HG03469 (cell line): ENCODE data around the gene ARFGAP1.

Experiments used
- ATAC-seq: cut with Tn5 transposase; IDR thresholded peaks from one replicate; pipeline ENCODE4 v1.9.1; 2021; ENCODE audit warnings: mild to moderate bottlenecking, moderate library complexity, moderate number of reproducible peaks; ENCODE audit not compliant: unreplicated experiment

ARFGAP1 gene

DNA sequence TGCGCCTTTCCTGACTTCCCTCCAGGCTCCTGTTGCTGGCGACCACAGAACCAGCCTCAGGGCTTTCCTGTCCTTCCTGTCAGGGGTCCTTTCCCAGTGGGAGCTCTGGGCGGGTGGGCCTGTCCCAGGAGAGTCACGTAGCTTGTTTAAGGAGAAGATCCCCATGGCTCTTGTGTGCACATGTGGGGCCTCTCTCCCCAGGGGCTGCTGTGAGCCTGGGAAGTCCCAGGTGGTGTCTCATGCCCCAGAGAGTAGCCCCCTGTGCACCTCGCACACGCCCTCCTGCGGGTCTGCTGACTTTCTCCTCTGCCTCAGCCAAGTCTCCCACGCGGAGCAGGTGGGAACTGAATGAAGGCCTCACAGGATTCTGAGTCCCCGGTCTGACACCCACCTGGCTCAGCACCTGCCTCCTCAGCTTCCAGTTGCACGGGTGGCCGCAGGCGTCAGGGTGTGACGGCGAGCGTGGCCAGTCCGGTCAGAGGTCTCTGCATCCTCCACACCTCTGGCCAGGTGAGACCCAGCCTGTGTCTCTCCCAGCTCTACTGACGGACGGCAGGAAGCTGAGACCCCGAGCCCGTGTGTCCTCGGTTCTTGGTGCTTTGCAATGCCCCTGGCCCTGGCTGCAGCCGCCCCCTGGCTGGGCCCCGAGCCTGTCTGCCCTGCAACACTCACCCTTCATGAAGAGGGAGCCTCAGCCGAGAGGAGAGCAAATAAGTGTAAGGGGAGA is 12.7 kb upstream of the ARFGAP1 start:
- no peak for ATAC-seq

DNA sequence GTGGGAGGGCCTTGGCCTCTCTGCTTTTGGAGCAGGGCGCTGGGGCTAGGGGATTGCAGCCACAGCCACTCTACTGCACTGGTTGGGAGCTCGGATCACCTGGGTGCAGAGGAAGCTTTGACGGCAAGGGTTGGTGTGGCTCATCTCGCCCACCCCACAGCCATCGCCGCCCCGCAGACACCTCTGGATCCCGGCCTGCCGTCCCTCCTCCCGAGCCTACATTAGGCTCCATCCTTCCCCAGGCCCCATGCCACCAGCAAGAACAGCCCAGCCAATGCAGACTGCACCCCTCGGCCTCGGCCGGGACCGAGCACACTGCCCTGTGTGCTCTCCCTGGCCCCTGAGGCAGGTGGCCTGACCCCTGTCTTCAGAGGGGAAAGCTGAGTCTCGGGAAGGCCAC is 12.1 kb upstream of the ARFGAP1 start:
- ATAC-seq: no peak

DNA sequence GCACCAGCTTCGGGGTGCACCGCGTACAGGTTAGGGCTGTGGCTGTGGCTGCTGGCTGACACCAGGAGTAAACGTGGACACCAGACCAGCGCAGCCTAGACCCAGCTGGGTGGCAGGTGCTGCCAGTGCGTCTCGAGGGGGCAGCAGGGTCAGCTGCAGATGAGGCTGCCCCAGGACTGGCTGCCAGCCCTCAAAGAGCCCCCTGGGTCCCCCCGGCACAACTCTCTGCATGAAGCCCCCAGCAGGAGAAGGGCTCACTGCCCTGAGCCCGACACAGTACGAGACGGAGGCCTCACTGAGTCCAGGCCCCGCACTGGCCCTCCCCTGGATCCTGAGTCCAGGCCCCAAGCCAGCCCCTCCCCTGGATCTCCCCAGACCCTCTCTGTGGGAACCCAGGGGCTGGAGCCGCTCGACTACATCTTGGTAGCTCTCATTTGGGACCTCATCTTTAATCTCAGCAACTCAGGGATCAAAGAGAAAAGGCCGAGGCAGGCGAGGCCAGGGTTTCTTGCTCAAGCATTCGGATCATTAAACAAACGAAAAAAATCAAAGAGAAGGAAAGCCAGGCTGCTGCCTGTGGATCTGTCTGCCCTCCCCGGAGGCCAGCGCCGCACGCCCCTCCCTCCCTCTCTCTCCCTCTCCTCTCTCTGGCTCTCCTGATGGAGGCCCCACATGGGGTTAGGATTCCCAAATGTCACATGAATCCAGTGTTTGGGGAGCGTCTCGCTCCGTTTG is 11.4 kb upstream of the ARFGAP1 start:
- ATAC-seq: no peak

GRCh38 chr20:63261795-63262528 is 10.7 kb upstream of the ARFGAP1 start:
- no peak for ATAC-seq

GRCh38 chr20:63262836-63263235 is 9.8 kb upstream of the ARFGAP1 start:
- ATAC-seq: no peak

DNA sequence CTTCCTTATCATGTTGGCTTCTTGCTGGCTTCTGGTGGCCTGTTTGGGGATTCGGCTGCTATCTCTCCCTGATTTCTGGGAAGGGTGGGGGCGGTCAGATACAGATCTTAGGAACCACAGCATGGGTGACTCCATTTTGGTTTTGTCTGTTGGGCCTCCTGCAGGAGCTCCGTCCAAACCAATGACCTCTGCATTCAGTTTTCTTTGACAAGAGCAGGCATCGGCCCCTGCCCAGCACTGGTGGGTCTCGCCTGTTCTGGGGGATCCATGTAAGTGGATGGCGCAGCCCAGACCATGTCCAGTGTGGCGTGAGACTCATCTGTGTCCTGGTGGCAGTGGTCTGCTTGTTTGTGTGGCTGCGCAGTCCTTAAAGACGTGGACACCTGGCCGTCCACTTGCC is 8.6 kb upstream of the ARFGAP1 start:
- no peak for ATAC-seq

- no peak for ATAC-seq
Observed at GRCh38 chr20:63264519-63264918, 8.1 kb upstream of the ARFGAP1 start.

DNA sequence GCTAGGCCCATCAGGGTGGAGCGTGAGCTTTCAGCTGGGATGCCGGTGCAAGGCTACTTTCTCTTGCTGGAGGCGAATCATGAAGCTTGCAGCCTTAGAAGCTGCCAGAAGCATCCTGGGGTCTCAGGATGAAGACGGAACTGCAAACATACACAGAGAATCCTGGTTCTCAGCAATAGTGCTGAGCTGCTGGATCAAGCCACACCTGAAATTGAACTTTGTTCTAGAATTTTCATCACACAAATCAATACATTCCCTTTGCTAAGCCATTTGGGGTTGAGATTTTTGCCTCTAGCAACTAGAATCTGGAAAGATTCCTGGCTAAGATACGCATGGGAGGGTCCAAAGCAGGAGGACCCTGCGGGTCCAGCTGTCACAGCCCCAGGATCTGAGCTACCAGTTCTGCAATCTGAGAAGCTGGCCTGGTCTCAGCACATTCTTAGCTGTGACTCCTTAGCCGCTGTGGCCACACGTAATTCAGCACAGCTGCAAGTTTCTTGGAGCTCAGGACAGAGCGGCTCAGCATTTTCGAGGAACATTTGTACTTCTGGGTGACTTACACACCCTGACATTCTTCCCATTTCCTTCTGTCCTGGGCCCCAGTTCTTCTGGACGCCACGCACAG is 6.6 kb upstream of the ARFGAP1 start:
- no peak for ATAC-seq

DNA sequence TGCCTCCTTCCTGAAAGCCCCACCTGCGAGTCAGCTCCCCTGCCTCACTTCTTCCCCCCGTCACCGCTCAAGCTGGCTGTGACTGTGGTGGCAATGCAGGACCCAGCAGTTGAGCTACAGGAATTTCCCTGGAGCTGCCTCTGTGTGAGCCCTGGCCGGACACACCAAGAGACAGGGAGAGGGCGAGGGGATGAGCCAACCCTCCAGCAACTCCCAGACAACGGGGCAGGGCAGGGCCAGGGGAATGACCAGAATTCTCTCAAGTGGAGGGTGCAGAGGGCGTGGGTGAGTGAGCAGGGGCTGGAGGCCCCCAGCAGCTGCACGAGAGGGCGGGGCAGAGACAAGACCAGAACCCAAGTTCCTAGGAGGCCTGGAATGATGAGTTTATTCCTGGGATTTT is 4.9 kb upstream of the ARFGAP1 start:
- no peak for ATAC-seq

DNA sequence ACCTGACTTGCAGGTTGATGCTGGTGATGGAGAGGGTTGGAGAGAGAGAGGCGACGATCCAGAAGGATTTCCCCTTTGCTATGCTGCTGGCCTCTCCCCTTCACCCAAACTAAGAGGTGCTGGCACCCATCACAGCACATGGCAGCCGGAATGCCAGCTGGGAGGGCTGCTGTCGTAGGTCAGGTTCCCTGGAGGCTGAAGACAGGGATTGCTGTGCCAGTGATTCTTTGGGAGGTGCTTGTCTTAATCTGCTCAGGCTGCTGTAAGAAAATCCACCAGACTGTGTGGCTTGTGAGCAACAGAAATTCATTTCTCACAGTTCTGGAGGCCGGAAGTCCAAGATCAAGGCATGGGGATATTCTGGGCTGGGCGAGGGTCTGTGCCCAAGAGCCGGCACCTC is 4.4 kb upstream of the ARFGAP1 start:
- ATAC-seq: no peak

GRCh38 chr20:63268671-63269439 is 3.8 kb upstream of the ARFGAP1 start:
- ATAC-seq: no peak

- ATAC-seq: no peak
Observed at GRCh38 chr20:63269724-63270123, 2.9 kb upstream of the ARFGAP1 start.

GRCh38 chr20:63270606-63271325 is 1.8 kb upstream of the ARFGAP1 start:
- ATAC-seq: no peak

- no peak for ATAC-seq
Observed at GRCh38 chr20:63273059-63273579, 506 bp downstream of the ARFGAP1 start.

GRCh38 chr20:63273635-63274380 is 1.2 kb downstream of the ARFGAP1 start:
- no peak for ATAC-seq

- no peak for ATAC-seq
Observed at GRCh38 chr20:63274381-63275228, 2.0 kb downstream of the ARFGAP1 start.

GRCh38 chr20:63275825-63276224 is 3.2 kb downstream of the ARFGAP1 start:
- ATAC-seq: no peak

- ATAC-seq: no peak
Observed at GRCh38 chr20:63276956-63277355, 4.3 kb downstream of the ARFGAP1 start.
